ENCODE results near the gene SCUBE1. TPM values are rescaled to one million over a fixed set of nuclear protein-coding genes. Genes with fewer than 3 reads are reported as not detected.

The SCUBE1 gene
- total and polyA plus RNA-seq, 4 donors, result 1.6 to 7.9 (median 5.0) TPM

GRCh38 chr22:43171607-43172006, 171.6 kb downstream of the SCUBE1 start:
- Histone ChIP-seq H3K4me3 (no peak overlapping the region), H3K36me3 (ENCODE audit: control insufficient read depth in 4 of 4, insufficient read depth in 4 of 4, low read length in 4 of 4) (peaks cover 0 to 70% (median 20%) of the 10 kb centered on the region in 4 donors), H3K27ac (ENCODE audit: low read depth in 1 of 2, low read length in 1 of 2) (no peak overlapping the region), H3K9me3 (ENCODE audit: control insufficient read depth in 4 of 4, insufficient read depth in 3 of 4, low read length in 3 of 4) (peaks cover 0 to 4% (median 0%) of the 10 kb centered on the region in 4 donors), H3K4me1 (ENCODE audit: control insufficient read depth in 5 of 5, insufficient read depth in 5 of 5, low read length in 5 of 5) (peaks cover 0 to 2% (median 0%) of the 10 kb centered on the region in 5 donors), H3K27me3 (ENCODE audit: control insufficient read depth in 3 of 3, insufficient read depth in 3 of 3, low read length in 2 of 3) (no peaks in the 10 kb centered on the region), H3K9ac (ENCODE audit: insufficient read depth in 1 of 2, low read length in 2 of 2) (no peak overlapping the region)
- 88% methylated on average over 12 of the region's 12 CpGs for WGBS, 2 donors
- no peak for DNase-seq
- ATAC-seq (ENCODE audit: insufficient read depth, low FRiP score), result no peak
- TF ChIP-seq CTCF (IDR thresholded peaks at IDR 0.05; ENCODE audit: control extremely low read depth, extremely low read depth), result no peak

- no peak for TF ChIP-seq CTCF (IDR thresholded peaks at IDR 0.05; ENCODE audit: control extremely low read depth, extremely low read depth)
- WGBS, 2 donors, result 68 to 87% methylated on average over 14 of the region's 14 CpGs
- no peak for DNase-seq
- Histone ChIP-seq H3K27ac (ENCODE audit: low read depth in 1 of 2, low read length in 1 of 2) (no peak overlapping the region), H3K36me3 (ENCODE audit: control insufficient read depth in 4 of 4, insufficient read depth in 4 of 4, low read length in 4 of 4) (peaks cover 0 to 70% (median 19%) of the 10 kb centered on the region in 4 donors), H3K4me3 (no peak overlapping the region), H3K9ac (ENCODE audit: insufficient read depth in 1 of 2, low read length in 2 of 2) (no peak overlapping the region), H3K4me1 (ENCODE audit: control insufficient read depth in 5 of 5, insufficient read depth in 5 of 5, low read length in 5 of 5) (peaks cover 0 to 1% (median 0%) of the 10 kb centered on the region in 5 donors), H3K9me3 (ENCODE audit: control insufficient read depth in 4 of 4, insufficient read depth in 3 of 4, low read length in 3 of 4) (peaks cover 0 to 4% (median 0%) of the 10 kb centered on the region in 4 donors), H3K27me3 (ENCODE audit: control insufficient read depth in 3 of 3, insufficient read depth in 3 of 3, low read length in 2 of 3) (no peaks in the 10 kb centered on the region)
- ATAC-seq (ENCODE audit: insufficient read depth, low FRiP score), result no peak
These were observed 172.1 kb downstream of the SCUBE1 start for GRCh38 chr22:43171019-43171491.

GRCh38 chr22:43170131-43170480, 173.1 kb downstream of the SCUBE1 start:
- TF ChIP-seq CTCF (IDR thresholded peaks at IDR 0.05; ENCODE audit: control extremely low read depth, extremely low read depth), result no peak
- Histone ChIP-seq H3K36me3 (ENCODE audit: control insufficient read depth in 4 of 4, insufficient read depth in 4 of 4, low read length in 4 of 4) (peaks cover 0 to 66% (median 18%) of the 10 kb centered on the region in 4 donors), H3K4me1 (ENCODE audit: control insufficient read depth in 5 of 5, insufficient read depth in 5 of 5, low read length in 5 of 5) (no peaks in the 10 kb centered on the region), H3K27me3 (ENCODE audit: control insufficient read depth in 3 of 3, insufficient read depth in 3 of 3, low read length in 2 of 3) (no peaks in the 10 kb centered on the region), H3K9me3 (ENCODE audit: control insufficient read depth in 4 of 4, insufficient read depth in 3 of 4, low read length in 3 of 4) (peaks cover 0 to 2% (median 0%) of the 10 kb centered on the region in 4 donors), H3K27ac (ENCODE audit: low read depth in 1 of 2, low read length in 1 of 2) (no peak overlapping the region), H3K4me3 (no peak overlapping the region), H3K9ac (ENCODE audit: insufficient read depth in 1 of 2, low read length in 2 of 2) (no peak overlapping the region)
- DNase-seq, result no peak
- ATAC-seq (ENCODE audit: insufficient read depth, low FRiP score), result no peak
- WGBS, 2 donors, result 93 to 98% methylated on average over 9 of the region's 9 CpGs
